Smooth muscle cell (in vitro differentiated cells): ENCODE measurements around the gene BBS9. TPM values are rescaled to one million over a fixed set of nuclear protein-coding genes. Genes with fewer than 3 reads are reported as not detected.

ENCODE experiments used
- DNase-seq: peaks from one replicate; lab custom pipeline; 2025; ENCODE audit not compliant: unreplicated experiment; lab: John Stamatoyannopoulos, UW
- H2AFZ ChIP-seq: fragments of 200-600 bp; sonication (generic); 2 replicates; pipeline ENCODE4 v1.6.0; 2016; ENCODE audit warnings: antibody characterized with exemption, low read depth, mild to moderate bottlenecking
- H3F3A ChIP-seq: fragments of 200-600 bp; sonication (generic); 2 replicates; pipeline ENCODE4 v1.6.0; 2017; ENCODE audit warnings: antibody characterized with exemption, low read depth
- H3K27ac ChIP-seq: fragments of 200-600 bp; sonication (generic); 2 replicates; pipeline ENCODE4 v1.5.1; 2016; ENCODE audit warnings: low read depth, mild to moderate bottlenecking
- H3K27me3 ChIP-seq: fragments of 200-600 bp; sonication (generic); 2 replicates; pipeline ENCODE4 v1.6.1; 2016; ENCODE audit warnings: low read depth, mild to moderate bottlenecking
- H3K36me3 ChIP-seq: fragments of 200-600 bp; sonication (generic); 2 replicates; pipeline ENCODE4 v1.5.1; 2016; ENCODE audit warnings: low read depth
- H3K4me1 ChIP-seq: fragments of 200-600 bp; sonication (generic); 2 replicates; pipeline ENCODE4 v1.5.1; 2016; ENCODE audit warnings: low read depth
- H3K4me2 ChIP-seq: fragments of 200-600 bp; sonication (generic); 2 replicates; pipeline ENCODE4 v1.6.0; 2016; ENCODE audit warnings: mild to moderate bottlenecking
- H3K4me3 ChIP-seq: fragments of 200-600 bp; sonication (generic); 2 replicates; pipeline ENCODE4 v1.5.1; 2016; ENCODE audit warnings: mild to moderate bottlenecking
- H3K79me2 ChIP-seq: fragments of 200-600 bp; sonication (generic); 2 replicates; pipeline ENCODE4 v1.6.0; 2016; ENCODE audit warnings: low read depth, mild to moderate bottlenecking
- H3K9ac ChIP-seq: fragments of 200-600 bp; sonication (generic); 2 replicates; pipeline ENCODE4 v1.6.0; 2016; ENCODE audit warnings: low read depth
- H3K9me3 ChIP-seq: fragments of 200-600 bp; sonication (generic); replicated peaks from 2 replicates; pipeline ENCODE4 v1.5.1; 2016; ENCODE audit warnings: low read depth
- H4K20me1 ChIP-seq: fragments of 200-600 bp; sonication (generic); 2 replicates; pipeline ENCODE4 v1.6.0; 2016; ENCODE audit warnings: low read depth
- CTCF ChIP-seq: fragments of 200-600 bp; sonication (generic); IDR thresholded peaks from 2 replicates; pipeline ENCODE4 v1.5.1; 2017; ENCODE audit warnings: borderline replicate concordance, mild to moderate bottlenecking, antibody characterized with exemption; ENCODE audit not compliant: insufficient read depth, poor library complexity, severe bottlenecking
- WGBS: methylation state at CpG from one replicate; pipeline ENCODE4 v1.1.7; 2016; ENCODE audit warnings: low lambda C conversion rate; 5-methylcytosine and 5-hydroxymethylcytosine counted together
- polyA plus RNA-seq: library from polyadenylated mRNA; unstranded; fragments of >200 nt; fragmentation: Nextera tagmentation; extraction: Ambion mirVana; gene quantifications from 2 replicates; pipeline ENCODE4 v1.2.1, GENCODE V29; 2016
- total RNA-seq: library from RNA; depleted of rRNA; stranded (reverse); fragments of >200 nt; gene quantifications from 2 replicates; pipeline ENCODE4 v1.2.3, GENCODE V29; 2014

Gene BBS9
- total and polyA plus RNA-seq, 2 experiments from 2014 or later, result 12.8 to 19.6 TPM

- Histone ChIP-seq H3F3A (no peaks in the 10 kb centered on the region), H3K27me3 (no peaks in the 10 kb centered on the region), H3K4me3 (no peak overlapping the region), H3K27ac (no peak overlapping the region), H3K36me3 (no peaks in the 10 kb centered on the region), H3K4me1 (peaks cover 23% of the 10 kb centered on the region), H3K4me2 (no peak overlapping the region), H4K20me1 (no peaks in the 10 kb centered on the region), H3K9ac (no peak overlapping the region), H3K9me3 (no peaks in the 10 kb centered on the region), H2AFZ (no peak overlapping the region), H3K79me2 (no peaks in the 10 kb centered on the region)
- TF ChIP-seq CTCF, result no peak
- WGBS, result 95% methylated on average over 3 of the region's 3 CpGs
- DNase-seq, result no peak
Measured at GRCh38 chr7:33636359-33636758, 507.0 kb downstream of the BBS9 start.

GRCh38 chr7:33639552-33640197 is 510.3 kb downstream of the BBS9 start:
- Histone ChIP-seq H3K27ac (no peak overlapping the region), H3F3A (no peaks in the 10 kb centered on the region), H3K36me3 (no peaks in the 10 kb centered on the region), H3K27me3 (no peaks in the 10 kb centered on the region), H3K4me3 (no peak overlapping the region), H3K9ac (no peak overlapping the region), H3K9me3 (no peaks in the 10 kb centered on the region), H4K20me1 (no peaks in the 10 kb centered on the region), H3K4me1 (peaks cover 7% of the 10 kb centered on the region), H3K79me2 (no peaks in the 10 kb centered on the region), H3K4me2 (no peak overlapping the region), H2AFZ (no peak overlapping the region)
- TF ChIP-seq CTCF, result no peak
- DNase-seq, result no peak
- WGBS, result 97% methylated on average over 10 of the region's 10 CpGs

- Histone ChIP-seq H3K9me3 (no peaks in the 10 kb centered on the region), H2AFZ (no peak overlapping the region)
Measured at GRCh38 chr7:33640741-33641140, 511.4 kb downstream of the BBS9 start.

More at GRCh38 chr7:33640741-33641140, 511.4 kb downstream of the BBS9 start:
- H3K9ac ChIP-seq, result no peak overlapping the region
- no peak overlapping the region for H3K4me3 ChIP-seq
- H4K20me1 ChIP-seq, result no peaks in the 10 kb centered on the region
- no peak for TF ChIP-seq CTCF
- H3K79me2 ChIP-seq, result no peaks in the 10 kb centered on the region
- DNase-seq, result no peak
- H3K27ac ChIP-seq, result no peak overlapping the region
- no peaks in the 10 kb centered on the region for H3K36me3 ChIP-seq
- peaks cover 7% of the 10 kb centered on the region for H3K4me1 ChIP-seq
- H3K27me3 ChIP-seq, result no peaks in the 10 kb centered on the region
- WGBS, result 76% methylated on average over 3 of the region's 3 CpGs
- no peak overlapping the region for H3K4me2 ChIP-seq
- H3F3A ChIP-seq, result no peaks in the 10 kb centered on the region
